Measurements from ENCODE around the gene CEP350.

Gene CEP350

GRCh38 chr1:180070286-180070685 lies 115.7 kb downstream of the CEP350 start:
- Histone ChIP-seq H3K4me1 (ENCODE audit: control insufficient read depth in 1 of 2, insufficient read depth in 1 of 2, low read depth in 1 of 2, low read length in 1 of 2) (no peaks in the 10 kb centered on the region), H3K9me3 (no peaks in the 10 kb centered on the region), H3K4me3 (ENCODE audit: low read depth in 1 of 2, low read length in 1 of 2) (no peak overlapping the region), H3K36me3 (peaks cover 80% of the 10 kb centered on the region), H3K27me3 (no peaks in the 10 kb centered on the region), H3K27ac (no peak overlapping the region)
- TF ChIP-seq CTCF (IDR thresholded peaks at IDR 0.05), result no peak

- H3K27me3 ChIP-seq, result no peaks in the 10 kb centered on the region
- no peak for TF ChIP-seq CTCF (IDR thresholded peaks at IDR 0.05)
- H3K4me1 ChIP-seq (ENCODE audit: control insufficient read depth in 1 of 2, insufficient read depth in 1 of 2, low read depth in 1 of 2, low read length in 1 of 2), result no peaks in the 10 kb centered on the region
- H3K36me3 ChIP-seq, result peaks cover 80% of the 10 kb centered on the region
- H3K27ac ChIP-seq, result no peak overlapping the region
- H3K9me3 ChIP-seq, result no peaks in the 10 kb centered on the region
- H3K4me3 ChIP-seq (ENCODE audit: low read depth in 1 of 2, low read length in 1 of 2), result no peak overlapping the region
These were observed 117.1 kb downstream of the CEP350 start for GRCh38 chr1:180071759-180072158.

GRCh38 chr1:180080439-180080838 lies 125.8 kb downstream of the CEP350 start:
- Histone ChIP-seq H3K4me1 (ENCODE audit: control insufficient read depth in 1 of 2, insufficient read depth in 1 of 2, low read depth in 1 of 2, low read length in 1 of 2) (no peaks in the 10 kb centered on the region), H3K27me3 (no peaks in the 10 kb centered on the region), H3K36me3 (peaks cover 80% of the 10 kb centered on the region), H3K9me3 (no peaks in the 10 kb centered on the region), H3K4me3 (ENCODE audit: low read depth in 1 of 2, low read length in 1 of 2) (no peak overlapping the region), H3K27ac (no peak overlapping the region)
- TF ChIP-seq CTCF (IDR thresholded peaks at IDR 0.05), result no peak

- H3K4me1 ChIP-seq (ENCODE audit: control insufficient read depth in 1 of 2, insufficient read depth in 1 of 2, low read depth in 1 of 2, low read length in 1 of 2), result no peaks in the 10 kb centered on the region
- TF ChIP-seq CTCF (IDR thresholded peaks at IDR 0.05), result no peak
- H3K4me3 ChIP-seq (ENCODE audit: low read depth in 1 of 2, low read length in 1 of 2), result no peak overlapping the region
- H3K27me3 ChIP-seq, result no peaks in the 10 kb centered on the region
- no peak overlapping the region for H3K27ac ChIP-seq
- no peaks in the 10 kb centered on the region for H3K9me3 ChIP-seq
- H3K36me3 ChIP-seq, result peaks cover 78% of the 10 kb centered on the region
These were observed 126.9 kb downstream of the CEP350 start for GRCh38 chr1:180081474-180081873.

- no peak for TF ChIP-seq CTCF (IDR thresholded peaks at IDR 0.05)
- no peak overlapping the region for H3K4me3 ChIP-seq (ENCODE audit: low read depth in 1 of 2, low read length in 1 of 2)
- H3K9me3 ChIP-seq, result no peaks in the 10 kb centered on the region
- no peaks in the 10 kb centered on the region for H3K27me3 ChIP-seq
- no peaks in the 10 kb centered on the region for H3K4me1 ChIP-seq (ENCODE audit: control insufficient read depth in 1 of 2, insufficient read depth in 1 of 2, low read depth in 1 of 2, low read length in 1 of 2)
- no peak overlapping the region for H3K27ac ChIP-seq
- H3K36me3 ChIP-seq, result peaks cover 76% of the 10 kb centered on the region
These were observed 128.6 kb downstream of the CEP350 start for GRCh38 chr1:180083164-180083563.

GRCh38 chr1:180084867-180085266 lies 130.3 kb downstream of the CEP350 start:
- Histone ChIP-seq H3K9me3 (no peaks in the 10 kb centered on the region), H3K36me3 (peaks cover 66% of the 10 kb centered on the region), H3K27me3 (no peaks in the 10 kb centered on the region), H3K27ac (no peak overlapping the region), H3K4me3 (ENCODE audit: low read depth in 1 of 2, low read length in 1 of 2) (no peak overlapping the region), H3K4me1 (ENCODE audit: control insufficient read depth in 1 of 2, insufficient read depth in 1 of 2, low read depth in 1 of 2, low read length in 1 of 2) (no peaks in the 10 kb centered on the region)
- no peak for TF ChIP-seq CTCF (IDR thresholded peaks at IDR 0.05)
